GM10248 (cell line): ENCODE measurements around the gene MAST1.

Experiments used
- CTCF ChIA-PET: fragments of 300-600 bp; sonication (Branson Sonifier 250); formaldehyde crosslinking; extraction: SDS; loops from one replicate; lab custom pipeline; 2021; ENCODE audit warnings: antibody characterized with exemption; lab: Yijun Ruan, JAX
- POLR2A ChIA-PET: fragments of 350-650 bp; sonication (Branson Sonifier 250); formaldehyde crosslinking; extraction: SDS; loops from one replicate; lab custom pipeline; 2020; ENCODE audit warnings: antibody characterized with exemption; lab: Yijun Ruan, JAX
- DNase-seq: peaks from one replicate; pipeline ENCODE4 v3.0.0; 2012; ENCODE audit errors: extremely low spot score
- TF ChIP-seq, protein P1 (sequence below): IDR thresholded peaks from 2 replicates; pipeline ENCODE4 v1.5.1; 2012; ENCODE audit warnings: mild to moderate bottlenecking, low read depth; ENCODE audit errors: extremely low read depth, missing control alignments, control extremely low read depth

The MAST1 gene

GRCh38 chr19:12838886-12839756, 806 bp downstream of the MAST1 start:
- TF ChIP-seq, protein P1, sequence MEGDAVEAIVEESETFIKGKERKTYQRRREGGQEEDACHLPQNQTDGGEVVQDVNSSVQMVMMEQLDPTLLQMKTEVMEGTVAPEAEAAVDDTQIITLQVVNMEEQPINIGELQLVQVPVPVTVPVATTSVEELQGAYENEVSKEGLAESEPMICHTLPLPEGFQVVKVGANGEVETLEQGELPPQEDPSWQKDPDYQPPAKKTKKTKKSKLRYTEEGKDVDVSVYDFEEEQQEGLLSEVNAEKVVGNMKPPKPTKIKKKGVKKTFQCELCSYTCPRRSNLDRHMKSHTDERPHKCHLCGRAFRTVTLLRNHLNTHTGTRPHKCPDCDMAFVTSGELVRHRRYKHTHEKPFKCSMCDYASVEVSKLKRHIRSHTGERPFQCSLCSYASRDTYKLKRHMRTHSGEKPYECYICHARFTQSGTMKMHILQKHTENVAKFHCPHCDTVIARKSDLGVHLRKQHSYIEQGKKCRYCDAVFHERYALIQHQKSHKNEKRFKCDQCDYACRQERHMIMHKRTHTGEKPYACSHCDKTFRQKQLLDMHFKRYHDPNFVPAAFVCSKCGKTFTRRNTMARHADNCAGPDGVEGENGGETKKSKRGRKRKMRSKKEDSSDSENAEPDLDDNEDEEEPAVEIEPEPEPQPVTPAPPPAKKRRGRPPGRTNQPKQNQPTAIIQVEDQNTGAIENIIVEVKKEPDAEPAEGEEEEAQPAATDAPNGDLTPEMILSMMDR: no peak
- CTCF ChIA-PET: interaction anchor here (0.6 to 1.3 kb wide), 6 partner anchors 9 to 81 kb away, joined by 3 to 7 read pairs (median 4); no protein-coding TSS in a partner anchor

DNA sequence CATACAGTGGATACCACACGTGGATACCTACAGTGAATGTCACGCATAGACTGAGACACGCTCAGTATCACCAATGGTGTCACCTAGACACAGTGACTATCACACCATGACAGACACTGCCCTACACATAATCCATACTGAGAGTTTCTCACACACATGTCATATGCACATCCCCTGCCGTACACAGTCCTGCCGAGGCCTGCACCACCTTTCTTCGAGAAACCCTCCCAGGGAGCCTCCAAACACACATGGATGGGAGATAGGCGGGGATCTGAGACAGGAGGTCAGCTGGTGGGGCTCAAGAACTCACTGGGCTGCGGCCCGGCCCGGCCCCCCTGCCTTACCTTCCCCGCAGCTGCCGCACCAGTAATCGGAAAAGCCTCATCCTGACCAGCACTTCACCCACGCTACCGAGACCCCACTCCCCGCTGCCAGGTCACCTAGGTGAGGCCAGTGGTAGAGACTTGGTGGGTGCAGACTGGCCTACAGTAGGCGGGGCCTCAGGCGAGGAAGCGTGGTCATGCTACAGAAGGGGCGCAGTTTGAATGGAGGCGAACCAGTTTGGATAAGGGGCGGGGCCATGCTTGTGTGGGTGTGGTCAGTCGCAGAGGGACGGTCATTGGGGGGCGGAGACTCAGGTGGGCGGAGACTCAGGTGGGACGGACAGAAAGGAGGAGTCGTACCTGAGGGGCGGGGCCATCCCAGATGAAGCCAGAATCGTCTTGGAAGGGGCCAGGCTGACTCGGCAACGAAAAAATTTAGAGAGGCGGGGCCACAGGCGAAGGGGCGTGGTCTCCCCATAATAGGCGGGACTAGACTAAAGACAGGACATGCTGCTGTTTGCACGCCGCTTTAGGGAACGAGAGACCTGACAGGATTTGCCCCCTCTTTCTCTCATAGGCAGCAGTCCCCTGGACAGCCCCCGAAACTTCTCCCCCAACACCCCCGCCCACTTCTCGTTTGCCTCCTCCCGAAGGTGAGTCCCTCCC, 2.1 kb downstream of the MAST1 start:
- peak; percentile 69 for DNase-seq
- ChIA-PET CTCF (interaction anchor here (1.9 kb wide), 1 partner anchor 80 kb away, joined by 4 read pairs; no protein-coding TSS in a partner anchor), POLR2A (interaction anchor here (0.6 kb wide), 1 partner anchor 703 kb away, joined by 3 read pairs; no protein-coding TSS in a partner anchor)

More at GRCh38 chr19:12838886-12839756, 806 bp downstream of the MAST1 start:
- POLR2A ChIA-PET: no interaction called here
- no peak for DNase-seq

GRCh38 chr19:12841094-12841493, 2.8 kb downstream of the MAST1 start:
- CTCF ChIA-PET: interaction anchor here (1.9 kb wide), 1 partner anchor 81 kb away, joined by 4 read pairs; no protein-coding TSS in a partner anchor
- no peak for DNase-seq
- POLR2A ChIA-PET: interaction anchor here (0.6 kb wide), 1 partner anchor 704 kb away, joined by 3 read pairs; no protein-coding TSS in a partner anchor

More for the DNA sequence above, 2.1 kb downstream of the MAST1 start:
- TF ChIP-seq, protein P1: no peak

DNA sequence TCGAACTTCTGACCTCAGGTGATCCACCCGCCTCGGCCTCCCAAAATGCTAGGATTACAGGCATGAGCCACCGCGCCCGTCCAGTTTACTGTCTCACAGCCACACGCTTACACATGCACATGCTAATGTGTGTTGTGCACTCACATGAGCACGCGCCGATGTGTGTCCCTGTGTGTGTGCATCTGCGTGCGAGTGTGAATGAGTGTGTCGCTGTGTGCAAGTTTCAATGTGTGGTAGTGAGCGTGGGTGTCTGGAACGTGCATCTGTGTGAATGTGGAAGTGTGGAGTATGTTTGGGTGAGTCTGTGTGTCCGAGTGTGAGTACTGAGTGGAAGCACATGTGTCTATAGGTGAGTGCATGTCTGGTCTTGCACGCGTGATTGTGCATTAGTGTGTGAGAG, 4.2 kb downstream of the MAST1 start:
- CTCF ChIA-PET: interaction anchor here (1.9 to 11.3 kb wide), 2 partner anchors 82 kb away, joined by 4 to 369 read pairs; no protein-coding TSS in a partner anchor
- POLR2A ChIA-PET: no interaction called here
- TF ChIP-seq, protein P1: no peak
- DNase-seq: no peak

More at GRCh38 chr19:12841094-12841493, 2.8 kb downstream of the MAST1 start:
- TF ChIP-seq, protein P1: no peak

DNA sequence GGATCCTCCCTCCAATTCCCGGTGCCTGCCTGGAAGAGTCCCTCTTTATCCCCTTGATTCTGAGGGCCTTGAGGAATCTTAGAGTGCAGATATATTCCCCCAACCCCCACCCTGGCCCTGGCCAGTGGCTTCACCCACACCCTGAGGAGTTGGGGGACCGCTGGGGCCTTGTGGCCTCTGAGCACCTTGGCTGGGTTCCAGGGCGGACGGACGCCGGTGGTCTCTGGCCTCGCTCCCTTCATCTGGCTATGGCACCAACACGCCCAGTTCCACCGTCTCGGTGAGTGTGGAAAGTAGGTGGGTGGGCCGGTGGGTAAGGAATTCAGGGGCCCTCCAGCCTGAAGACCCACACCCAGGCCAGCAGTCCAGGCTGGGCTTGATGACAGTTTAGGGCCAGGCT, 5.0 kb downstream of the MAST1 start:
- TF ChIP-seq, protein P1: no peak
- ChIA-PET POLR2A (no interaction called here), CTCF (interaction anchor here (11.3 kb wide), 1 partner anchor 83 kb away, joined by 369 read pairs; no protein-coding TSS in a partner anchor)
- no peak for DNase-seq
